Ovary (tissue), 9 donors: Measurements from ENCODE around the gene REEP1. TPM values are rescaled to one million over a fixed set of nuclear protein-coding genes. Genes with fewer than 3 reads are reported as not detected.

Experiments used
- DNase-seq, 5 donors: peaks; one replicate each; pipeline ENCODE4 v3.0.0-alpha.2; 2019 to 2020
- H3K27ac ChIP-seq, 2 donors: fragments of 200-600 bp; one replicate each; pipeline versions ENCODE4 v1.5.1 to v1.8.0; 2019 to 2022
- H3K27me3 ChIP-seq: fragments of 200-600 bp; one replicate; pipeline ENCODE4 v1.8.0; 2022
- H3K36me3 ChIP-seq: fragments of 200-600 bp; sonication (generic); one replicate; pipeline ENCODE4 v1.5.1; 2019
- H3K4me1 ChIP-seq: one replicate; pipeline ENCODE4 v1.8.1; 2013; ENCODE audit warnings: mild to moderate bottlenecking, moderate library complexity; ENCODE audit not compliant: insufficient read depth
- H3K4me3 ChIP-seq: fragments of 200-600 bp; sonication (generic); one replicate; pipeline ENCODE4 v1.5.1; 2017
- H3K9me3 ChIP-seq, 2 donors: fragments of 200-600 bp in 1 of 2; sonication (generic) in 1 of 2; one replicate each; pipeline versions ENCODE4 v1.5.1 to v1.8.1; 2013 to 2019; ENCODE audit warnings: mild to moderate bottlenecking in 1 of 2, moderate library complexity in 1 of 2
- CTCF ChIP-seq, 3 donors: fragments of 450-650 bp in 2 of 3; fragments of 200-600 bp in 1 of 3; IDR thresholded peaks; one replicate each; pipeline versions ENCODE4 v1.5.1 to v1.8.0; 2016 to 2022; ENCODE audit warnings: antibody characterized with exemption in 3 of 3, mild to moderate bottlenecking in 1 of 3
- EP300 ChIP-seq: sonication (generic); formaldehyde crosslinking; IDR thresholded peaks from one replicate; pipeline ENCODE4 v1.6.1; 2017; ENCODE audit warnings: antibody characterized with exemption
- POLR2A ChIP-seq: fragments of 450-650 bp; IDR thresholded peaks from one replicate; pipeline ENCODE4 v1.6.1; 2017; ENCODE audit warnings: antibody characterized with exemption, mild to moderate bottlenecking, moderate library complexity
- WGBS, 3 donors: extraction: QIAGEN DNeasy Blood & Tissue Kit in 1 of 3; methylation state at CpG; one replicate each; pipeline versions ENCODE4 v1.1.5 to v1.1.7; 2013 to 2017; 5-methylcytosine and 5-hydroxymethylcytosine counted together
- intact Hi-C, 4 donors: fragments of 100-400 bp; cut with DNase I; formaldehyde crosslinking; loops; one replicate each; pipeline versions ENCODE4 v1.11.0 to v1.15.1; 2022 to 2023
- polyA plus RNA-seq, 2 donors: library from polyadenylated mRNA; stranded (reverse); fragments of 200-250 nt in 1 of 2; fragments of 350-450 nt in 1 of 2; fragmentation: Illumina TruSeq in 1 of 2; extraction: RNeasy Lipid Tissue Mini Kit (QIAGEN cat#74804) in 1 of 2; gene quantifications; one replicate each; pipeline ENCODE4 v1.2.3, GENCODE V29; 2013 to 2014
- total RNA-seq, 7 donors: library from RNA; depleted of rRNA in 2 of 7; stranded (reverse); fragments of >200 nt in 2 of 7; fragmentation: NEBNext Ultra II Directional in 3 of 7; extraction: Animal tissue kit (Norgen Biotek cat#: 25700) in 3 of 7; gene quantifications; one replicate each; pipeline versions ENCODE4 v1.1.0 to v1.2.4, GENCODE V29; 2016 to 2023
- donor health status: DM: no; HTN: no; CAD: no; lungs with moderate emphysema.
- donor health status: DM: no; HTN: no; CAD: no.
- donor health status: Bipolar disorder and iron deficiency.
- donor health status: DM: yes; HTN: yes; CAD: no.
- donor health status: DM: no; HTN: no; CAD: no.
- donor health status: DM: yes; HTN: yes; CAD: no.

Gene REEP1
- total and polyA plus RNA-seq, 9 donors = 0.58 to 35.7 (median 2.0) TPM

DNA sequence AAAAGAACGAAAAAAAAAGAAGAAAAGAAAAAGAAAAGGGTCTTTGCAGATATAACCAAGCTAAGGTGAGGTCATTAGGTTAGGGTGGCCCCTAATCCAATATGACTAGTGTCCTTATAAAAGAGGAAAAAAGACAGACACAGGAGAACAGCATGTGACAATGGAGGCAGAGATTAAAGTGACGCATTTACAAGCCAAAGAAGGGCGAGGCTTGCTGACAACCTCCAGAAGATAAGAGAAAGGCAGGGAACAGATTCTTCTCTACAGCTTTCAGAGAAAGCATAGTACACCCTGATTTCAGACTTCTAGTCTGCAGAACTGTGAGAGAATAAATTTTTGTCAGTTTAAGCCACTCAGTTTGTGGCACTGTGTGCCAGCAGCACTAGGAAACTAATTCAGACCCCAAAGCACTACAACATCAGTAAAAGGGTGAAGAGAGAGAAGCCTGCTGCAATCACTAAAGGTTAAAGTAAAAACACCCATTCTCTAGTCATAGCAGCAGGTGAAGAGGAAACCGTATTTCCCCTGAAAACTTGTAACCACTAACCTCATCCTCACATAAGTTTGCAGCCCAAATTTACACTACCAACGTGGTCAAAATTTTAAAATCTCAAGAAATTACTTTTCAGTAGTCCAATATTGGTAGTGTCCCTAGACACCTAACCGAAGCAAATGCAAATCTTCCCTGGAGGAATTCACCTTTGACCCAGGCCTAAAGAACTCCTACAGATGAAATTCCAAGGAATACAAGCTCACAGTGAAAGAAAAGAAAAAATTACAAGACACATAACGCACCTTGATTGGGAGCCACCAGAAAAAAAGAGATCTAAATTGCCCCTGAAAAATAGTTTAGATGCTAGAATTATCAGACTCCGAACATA, 17.5 kb downstream of the REEP1 start:
- Histone ChIP-seq H3K36me3 (no peaks in the 10 kb centered on the region), H3K27ac (no peak overlapping the region), H3K9me3 (no peaks in the 10 kb centered on the region), H3K4me3 (no peak overlapping the region), H3K4me1 (no peaks in the 10 kb centered on the region), H3K27me3 (no peaks in the 10 kb centered on the region)
- no peak for DNase-seq
- intact Hi-C loops = no loop called here
- WGBS, 3 donors = 57 to 58% (median 58%) methylated on average over 8 of the region's 8 CpGs
- TF ChIP-seq EP300 = no peak

GRCh38 chr2:86315084-86315483, 22.3 kb downstream of the REEP1 start:
- TF ChIP-seq EP300 = no peak
- TF ChIP-seq POLR2A = no peak
- no peak for TF ChIP-seq CTCF (IDR thresholded peaks at IDR 0.05)
- intact Hi-C loops = no loop called here
- DNase-seq = no peak
- no peaks in the 10 kb centered on the region for H3K27me3 ChIP-seq
- no peak overlapping the region for H3K4me3 ChIP-seq
- no peaks in the 10 kb centered on the region for H3K36me3 ChIP-seq
- H3K27ac ChIP-seq = no peak overlapping the region
- WGBS, 3 donors = 51 to 61% (median 60%) methylated on average over 6 of the region's 6 CpGs
- H3K4me1 ChIP-seq = no peaks in the 10 kb centered on the region
- H3K9me3 ChIP-seq = no peaks in the 10 kb centered on the region

GRCh38 chr2:86314125-86314524, 23.3 kb downstream of the REEP1 start:
- Histone ChIP-seq H3K4me1 (no peaks in the 10 kb centered on the region), H3K9me3 (no peaks in the 10 kb centered on the region), H3K27me3 (no peaks in the 10 kb centered on the region), H3K36me3 (no peaks in the 10 kb centered on the region), H3K27ac (no peak overlapping the region), H3K4me3 (no peak overlapping the region)
- intact Hi-C loops = no loop called here
- DNase-seq = no peak
- 73 to 81% (median 79%) methylated on average over 2 of the region's 2 CpGs for WGBS, 3 donors
- no peak for TF ChIP-seq POLR2A
- TF ChIP-seq EP300 = no peak
- TF ChIP-seq CTCF (IDR thresholded peaks at IDR 0.05) = no peak

DNA sequence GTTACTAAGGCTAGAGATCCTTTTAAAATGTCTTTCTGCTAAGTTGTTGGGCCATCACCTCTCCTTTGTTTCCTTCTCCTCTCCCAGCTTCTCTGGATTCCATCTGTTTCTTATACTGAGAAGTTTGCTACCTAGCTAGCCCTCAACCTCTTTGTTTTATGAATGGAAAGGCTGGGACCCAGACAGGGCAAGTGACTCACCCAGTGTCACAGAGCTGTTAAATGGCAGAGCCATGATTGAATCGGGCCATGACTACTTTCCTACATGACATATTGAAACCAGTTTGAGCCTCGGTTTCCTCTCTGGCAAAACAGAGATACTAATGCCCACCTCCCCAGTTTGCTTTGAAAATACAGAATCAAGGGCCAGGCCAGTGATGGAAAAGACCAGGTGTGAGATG, 24.1 kb downstream of the REEP1 start:
- Histone ChIP-seq H3K4me3 (no peak overlapping the region), H3K27ac (no peak overlapping the region), H3K36me3 (no peaks in the 10 kb centered on the region), H3K27me3 (no peaks in the 10 kb centered on the region), H3K9me3 (no peaks in the 10 kb centered on the region), H3K4me1 (no peaks in the 10 kb centered on the region)
- DNase-seq = no peak
- WGBS, 3 donors = 90 to 95% (median 92%) methylated on average over 2 of the region's 2 CpGs
- intact Hi-C loops = no loop called here
- TF ChIP-seq EP300 (no peak), CTCF (IDR thresholded peaks at IDR 0.05) (no peak), POLR2A (no peak)

DNA sequence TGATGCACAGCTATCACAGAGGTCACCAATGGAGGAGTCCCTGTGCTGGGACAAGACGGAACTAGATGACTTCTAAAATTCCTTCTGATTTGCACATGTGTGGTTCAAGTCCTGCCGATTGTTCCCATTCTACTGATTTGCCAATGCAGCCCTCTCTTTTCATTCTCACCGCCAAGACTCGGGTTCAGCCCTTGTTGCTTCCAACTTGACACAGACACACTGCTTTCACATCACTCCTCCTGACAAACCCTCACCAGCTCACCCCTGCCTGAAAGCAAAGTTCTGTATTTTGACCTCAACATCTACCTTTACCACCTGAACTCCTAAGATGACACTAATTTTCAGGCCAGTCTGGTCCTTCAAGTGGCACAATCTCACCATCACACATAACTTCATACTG, 25.5 kb downstream of the REEP1 start:
- WGBS, 3 donors = 92 to 96% (median 92%) methylated on average over 4 of the region's 4 CpGs
- no peak for DNase-seq
- no peaks in the 10 kb centered on the region for H3K36me3 ChIP-seq
- TF ChIP-seq EP300 = no peak
- no peak for TF ChIP-seq POLR2A
- no peak for TF ChIP-seq CTCF (IDR thresholded peaks at IDR 0.05)
- H3K27ac ChIP-seq = no peak overlapping the region
- intact Hi-C loops = no loop called here
- H3K4me1 ChIP-seq = no peaks in the 10 kb centered on the region
- H3K4me3 ChIP-seq = no peak overlapping the region
- no peaks in the 10 kb centered on the region for H3K27me3 ChIP-seq
- no peaks in the 10 kb centered on the region for H3K9me3 ChIP-seq
